22Rv1 (cell line): ENCODE data around the gene PTPRM.

ENCODE experiments used
- H3K27ac ChIP-seq: fragments of 450-650 bp; 2 replicates; pipeline ENCODE4 v1.5.1; 2017
- ZFX ChIP-seq: fragments of 450-650 bp; IDR thresholded peaks from 2 replicates; pipeline ENCODE4 v1.6.1; 2017; ENCODE audit warnings: antibody characterized with exemption, borderline replicate concordance
- TF ChIP-seq, protein P1 (sequence below): fragments of 450-650 bp; IDR thresholded peaks from 2 replicates; pipeline ENCODE4 v1.5.1; 2017; ENCODE audit warnings: mild to moderate bottlenecking

PTPRM gene

DNA sequence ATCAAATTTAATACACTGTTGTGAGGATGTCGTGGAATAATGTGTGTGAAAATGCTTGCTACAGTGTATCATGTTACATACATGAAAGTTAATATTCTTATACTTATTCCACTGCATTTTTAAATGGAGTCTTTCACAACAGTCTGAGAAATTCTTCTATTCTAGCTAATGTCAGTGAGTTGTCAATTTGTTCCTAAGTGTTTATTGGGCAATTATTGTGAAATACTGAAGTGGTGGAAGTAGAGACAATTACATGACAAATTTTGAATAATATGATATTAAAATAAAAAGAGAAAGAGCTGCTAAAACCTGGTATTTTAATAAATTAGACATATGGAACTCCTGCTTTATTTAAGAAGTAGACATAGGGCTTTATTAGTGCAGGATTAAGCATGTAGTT is 176.1 kb downstream of the PTPRM start:
- TF ChIP-seq, protein P1, sequence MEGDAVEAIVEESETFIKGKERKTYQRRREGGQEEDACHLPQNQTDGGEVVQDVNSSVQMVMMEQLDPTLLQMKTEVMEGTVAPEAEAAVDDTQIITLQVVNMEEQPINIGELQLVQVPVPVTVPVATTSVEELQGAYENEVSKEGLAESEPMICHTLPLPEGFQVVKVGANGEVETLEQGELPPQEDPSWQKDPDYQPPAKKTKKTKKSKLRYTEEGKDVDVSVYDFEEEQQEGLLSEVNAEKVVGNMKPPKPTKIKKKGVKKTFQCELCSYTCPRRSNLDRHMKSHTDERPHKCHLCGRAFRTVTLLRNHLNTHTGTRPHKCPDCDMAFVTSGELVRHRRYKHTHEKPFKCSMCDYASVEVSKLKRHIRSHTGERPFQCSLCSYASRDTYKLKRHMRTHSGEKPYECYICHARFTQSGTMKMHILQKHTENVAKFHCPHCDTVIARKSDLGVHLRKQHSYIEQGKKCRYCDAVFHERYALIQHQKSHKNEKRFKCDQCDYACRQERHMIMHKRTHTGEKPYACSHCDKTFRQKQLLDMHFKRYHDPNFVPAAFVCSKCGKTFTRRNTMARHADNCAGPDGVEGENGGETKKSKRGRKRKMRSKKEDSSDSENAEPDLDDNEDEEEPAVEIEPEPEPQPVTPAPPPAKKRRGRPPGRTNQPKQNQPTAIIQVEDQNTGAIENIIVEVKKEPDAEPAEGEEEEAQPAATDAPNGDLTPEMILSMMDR: no peak
- TF ChIP-seq ZFX: no peak
- H3K27ac ChIP-seq: no peak overlapping the region

DNA sequence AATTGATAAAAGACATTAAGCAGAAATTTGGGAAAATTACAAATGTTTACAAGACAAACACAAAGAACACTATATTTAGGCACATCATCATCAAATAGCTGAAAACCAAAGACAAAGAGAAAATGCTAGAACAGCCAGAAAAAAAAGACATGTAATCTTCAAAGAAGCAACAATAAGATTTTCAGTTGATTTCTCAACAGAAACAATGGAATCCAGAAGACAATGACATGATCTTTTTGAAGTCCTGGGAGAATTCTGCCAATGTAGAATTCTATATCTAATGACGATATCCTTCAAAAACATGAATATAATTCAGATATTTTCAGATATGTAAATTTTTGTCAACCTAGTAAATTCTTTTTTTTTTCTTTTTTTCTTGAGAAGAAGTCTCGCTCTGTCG is 179.0 kb downstream of the PTPRM start:
- H3K27ac ChIP-seq: no peak overlapping the region
- no peak for TF ChIP-seq ZFX
- TF ChIP-seq, protein P1: no peak

DNA sequence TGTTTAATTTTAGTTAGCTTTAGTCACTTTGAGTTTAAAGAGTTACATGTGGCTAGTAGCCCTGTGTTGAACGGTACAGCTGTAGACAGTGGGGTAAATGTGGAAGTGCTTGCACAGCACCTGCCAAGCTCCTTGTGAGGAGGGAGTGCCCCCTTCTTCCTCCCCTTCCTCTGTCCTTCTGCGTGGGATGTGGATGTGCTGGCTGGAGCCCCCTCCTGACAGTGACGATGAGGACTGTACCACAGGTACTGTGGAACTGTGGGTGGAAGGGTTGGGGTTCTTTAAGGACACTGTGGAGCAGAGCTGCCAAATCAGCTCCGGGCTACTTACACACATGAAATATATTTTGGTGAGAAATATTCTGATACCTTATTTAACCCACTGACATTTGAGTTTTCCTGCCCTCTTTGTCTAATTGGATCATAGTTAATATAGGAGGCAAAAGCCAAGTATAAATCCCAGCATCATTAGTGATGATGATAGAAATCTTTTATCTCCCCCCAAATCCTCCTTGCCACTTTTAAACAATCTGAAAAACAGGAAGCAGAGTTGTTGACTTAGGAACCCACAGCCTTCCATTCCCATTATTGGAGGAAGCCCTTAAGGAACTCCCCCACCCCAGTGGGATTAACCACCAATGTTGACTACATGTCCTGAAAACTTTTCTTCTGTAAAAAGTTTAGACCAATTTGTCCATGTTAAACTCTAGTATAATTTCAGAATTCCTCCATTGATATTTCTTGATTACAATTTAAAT is 181.3 kb downstream of the PTPRM start:
- H3K27ac ChIP-seq: no peak overlapping the region
- TF ChIP-seq, protein P1: no peak

DNA sequence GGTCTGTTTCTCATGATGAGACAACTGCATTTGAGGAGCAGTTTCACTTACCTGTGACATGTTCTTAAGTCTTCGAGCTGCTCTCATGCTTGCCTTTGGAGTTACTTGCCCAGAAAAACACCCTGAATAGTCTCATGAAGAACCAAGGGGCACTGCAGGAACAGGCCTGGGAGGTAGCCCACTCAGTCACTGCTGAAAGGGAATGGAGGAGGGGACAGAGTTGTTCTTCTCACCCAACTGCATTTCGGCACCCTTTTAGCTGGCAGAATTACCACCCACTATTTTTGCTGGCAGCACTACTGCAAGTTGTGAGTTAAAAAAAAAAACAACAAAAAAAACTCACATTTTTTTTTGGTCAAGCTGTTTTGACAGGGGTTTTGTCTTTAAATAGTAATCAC is 181.9 kb downstream of the PTPRM start:
- H3K27ac ChIP-seq: no peak overlapping the region
- TF ChIP-seq ZFX: no peak
- TF ChIP-seq, protein P1: no peak

DNA sequence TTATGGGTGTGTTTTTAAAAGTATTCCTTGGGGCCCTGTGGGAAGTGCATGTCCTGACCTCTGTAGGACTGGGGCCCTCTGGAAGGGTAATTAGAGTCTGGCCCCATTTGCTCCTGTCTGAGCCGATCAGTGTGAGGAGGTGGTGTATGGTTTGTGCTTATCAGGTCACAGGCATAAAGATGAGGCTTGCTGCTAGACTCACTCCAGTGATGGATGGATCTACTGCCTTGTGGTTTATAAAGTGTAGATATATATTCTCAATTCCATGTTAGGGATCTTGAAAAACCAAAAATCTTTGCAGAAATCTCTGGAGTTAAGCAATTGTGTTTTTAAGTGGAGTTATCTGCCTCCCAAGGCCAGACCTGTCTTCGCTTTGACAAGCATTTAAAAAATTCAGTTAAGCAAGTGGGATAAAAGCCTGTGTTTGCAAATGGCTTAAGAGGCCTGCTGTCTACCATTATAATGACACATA is 182.4 kb downstream of the PTPRM start:
- no peak overlapping the region for H3K27ac ChIP-seq
- no peak for TF ChIP-seq ZFX
- TF ChIP-seq, protein P1: no peak

DNA sequence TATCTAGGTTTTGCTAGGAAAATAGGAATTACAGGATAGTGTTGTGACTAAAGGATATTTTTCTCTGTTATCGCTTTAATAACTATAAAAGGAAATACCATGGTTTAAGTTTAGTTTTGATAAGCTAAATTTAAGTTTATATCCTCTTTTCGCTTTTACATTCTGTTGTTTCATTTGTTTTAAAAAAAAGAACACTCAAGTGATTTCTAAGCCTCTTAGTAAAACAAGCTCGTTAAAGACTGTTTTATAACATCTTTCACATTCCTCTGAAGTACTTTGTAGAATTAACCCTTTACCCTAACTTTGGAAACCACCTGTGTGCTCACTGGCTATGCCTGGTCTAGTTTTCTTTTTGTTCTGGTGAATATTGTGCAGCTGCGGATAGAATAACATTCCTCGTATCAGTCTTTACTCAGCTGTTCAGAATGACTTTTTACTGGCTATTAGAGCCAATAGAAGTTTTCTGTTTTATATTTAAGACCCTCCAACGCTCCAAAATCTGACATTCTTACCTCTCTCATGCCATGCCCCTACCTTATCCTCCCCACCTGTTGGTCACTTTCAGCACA is 183.1 kb downstream of the PTPRM start:
- TF ChIP-seq, protein P1: no peak
- no peak for TF ChIP-seq ZFX
- H3K27ac ChIP-seq: no peak overlapping the region

DNA sequence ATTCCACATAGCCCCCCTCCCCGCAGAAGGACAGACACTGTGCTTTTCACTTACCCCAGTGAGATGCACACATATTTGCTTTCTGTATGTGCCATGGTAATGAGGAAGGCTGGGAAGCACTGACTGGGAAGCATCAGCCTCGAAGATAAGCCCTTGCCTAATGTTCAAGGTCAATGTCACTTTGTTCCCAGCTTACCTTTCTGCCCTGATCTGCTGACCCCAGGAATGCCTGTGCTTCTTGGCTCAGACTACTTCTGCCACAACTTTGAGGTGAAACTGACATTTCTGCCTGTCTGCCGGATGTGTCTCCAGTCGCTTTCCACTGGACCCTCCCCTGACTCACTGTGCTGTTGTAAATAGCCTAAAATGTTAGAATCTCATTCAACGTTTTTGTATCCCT is 183.8 kb downstream of the PTPRM start:
- no peak overlapping the region for H3K27ac ChIP-seq
- TF ChIP-seq, protein P1: no peak
- TF ChIP-seq ZFX: no peak
